Measurements from ENCODE around the gene DLEU7.

Gene DLEU7

DNA sequence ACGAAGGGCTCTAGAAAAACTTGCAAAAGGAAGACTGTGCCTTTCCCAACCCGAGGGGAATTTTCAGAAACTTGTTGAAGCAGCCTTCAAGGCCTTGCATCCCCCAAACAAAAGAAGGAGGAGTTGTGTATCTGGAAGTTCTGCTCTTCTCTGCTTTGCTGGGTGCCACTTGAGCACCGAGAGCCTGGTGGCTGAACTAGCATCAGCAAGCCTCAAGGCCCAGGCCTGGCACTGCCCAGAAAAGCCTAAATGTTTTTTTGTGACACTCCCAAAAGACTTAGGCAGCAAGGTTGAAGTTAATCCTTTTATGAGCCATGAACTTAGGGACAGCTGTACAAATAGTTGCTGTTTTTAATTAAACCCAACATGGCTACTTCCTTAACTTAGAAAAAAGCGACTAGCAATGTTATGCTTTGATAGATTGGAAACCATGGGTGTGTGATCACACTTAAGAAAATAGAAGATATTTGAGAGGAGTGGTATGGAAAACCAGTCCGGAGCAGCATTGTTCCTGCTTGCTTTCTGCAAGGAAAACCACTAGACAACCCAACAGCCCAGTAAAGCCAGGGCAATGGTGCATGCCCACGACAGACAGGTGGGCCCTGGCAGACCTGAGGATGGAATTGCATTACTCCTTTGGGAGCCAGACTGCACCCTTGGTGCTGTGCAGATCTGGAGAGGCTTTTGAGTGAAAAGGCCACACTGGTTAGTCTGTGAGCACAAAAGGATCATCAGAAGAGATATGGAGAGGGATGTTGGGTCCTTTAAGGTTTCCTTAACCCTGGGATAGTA is 788 bp upstream of the DLEU7 start:
- DNase-seq (ENCODE audit: low read depth in 2 of 2, low spot score in 1 of 2) = no peak

- no peak for DNase-seq (ENCODE audit: low read depth in 2 of 2, low spot score in 1 of 2)
These were observed 569 bp downstream of the DLEU7 start for GRCh38 chr13:50842990-50843256.

GRCh38 chr13:50842251-50842989 is 1.1 kb downstream of the DLEU7 start:
- DNase-seq (ENCODE audit: low read depth in 2 of 2, low spot score in 1 of 2) = no peak

GRCh38 chr13:50841786-50842185 is 1.7 kb downstream of the DLEU7 start:
- DNase-seq (ENCODE audit: low read depth in 2 of 2, low spot score in 1 of 2) = no peak

DNA sequence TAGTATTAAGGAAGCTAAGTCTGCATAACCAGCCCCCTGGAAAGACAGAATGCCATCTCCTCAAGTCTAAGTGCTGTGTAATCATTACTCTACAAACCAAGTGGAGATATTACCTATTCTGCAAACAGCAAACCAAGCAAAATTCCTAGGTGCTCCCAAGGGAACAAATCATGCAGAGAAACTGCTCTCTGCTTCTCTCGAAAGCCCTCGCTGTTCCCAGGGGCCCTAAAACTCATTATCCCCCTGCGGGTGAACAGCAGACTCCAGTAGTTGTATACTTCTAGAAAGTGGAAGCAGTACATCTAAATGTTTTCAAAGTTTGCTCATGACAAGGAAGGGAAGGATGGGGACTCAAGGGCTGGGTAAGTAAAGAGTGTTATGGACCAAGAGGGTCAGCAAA is 3.2 kb downstream of the DLEU7 start:
- no peak for DNase-seq (ENCODE audit: low read depth in 2 of 2, low spot score in 1 of 2)

DNA sequence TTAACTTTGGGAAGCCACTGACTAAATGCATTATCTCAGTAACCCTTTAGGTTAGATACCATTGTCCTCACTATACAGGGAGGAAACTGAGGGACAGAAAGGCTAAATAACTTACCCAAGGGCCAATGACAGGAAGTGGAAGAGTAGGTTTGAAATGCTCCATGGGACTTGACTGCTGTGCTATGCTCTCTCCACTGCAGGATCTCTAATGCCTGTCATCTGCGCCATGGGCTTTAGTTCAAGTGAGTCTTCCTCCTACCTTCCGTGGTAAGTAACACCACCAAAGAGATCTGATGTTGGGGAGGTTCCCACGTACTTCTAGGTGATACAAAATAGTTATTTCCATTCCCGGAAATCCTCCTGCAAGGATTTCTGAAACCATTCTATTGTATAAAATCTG is 3.7 kb downstream of the DLEU7 start:
- no peak for DNase-seq (ENCODE audit: low read depth in 2 of 2, low spot score in 1 of 2)

GRCh38 chr13:50838701-50839100 is 4.8 kb downstream of the DLEU7 start:
- no peak for DNase-seq (ENCODE audit: low read depth in 2 of 2, low spot score in 1 of 2)

DNA sequence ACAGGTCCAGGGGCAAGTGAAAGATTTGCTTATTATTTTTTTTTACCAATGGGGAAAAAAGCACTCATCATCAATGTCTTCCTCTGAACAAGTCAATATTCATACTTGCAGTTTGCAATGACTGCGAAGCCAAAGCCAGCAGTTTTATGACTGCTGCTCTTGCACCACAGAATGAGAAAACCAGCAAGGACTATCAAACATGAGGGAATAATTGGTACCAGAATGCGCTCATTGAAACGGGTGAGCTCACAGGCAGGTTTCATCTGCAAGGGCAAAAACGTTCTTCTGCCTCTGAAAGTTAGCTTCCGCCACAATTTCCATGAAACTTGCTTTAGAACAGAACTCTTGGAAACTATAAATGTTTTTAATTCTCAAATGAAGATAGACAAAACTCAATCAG is 5.5 kb downstream of the DLEU7 start:
- DNase-seq (ENCODE audit: low read depth in 2 of 2, low spot score in 1 of 2) = no peak

- DNase-seq (ENCODE audit: low read depth in 2 of 2, low spot score in 1 of 2) = no peak
These were observed 12.0 kb downstream of the DLEU7 start for GRCh38 chr13:50831512-50831911.

DNA sequence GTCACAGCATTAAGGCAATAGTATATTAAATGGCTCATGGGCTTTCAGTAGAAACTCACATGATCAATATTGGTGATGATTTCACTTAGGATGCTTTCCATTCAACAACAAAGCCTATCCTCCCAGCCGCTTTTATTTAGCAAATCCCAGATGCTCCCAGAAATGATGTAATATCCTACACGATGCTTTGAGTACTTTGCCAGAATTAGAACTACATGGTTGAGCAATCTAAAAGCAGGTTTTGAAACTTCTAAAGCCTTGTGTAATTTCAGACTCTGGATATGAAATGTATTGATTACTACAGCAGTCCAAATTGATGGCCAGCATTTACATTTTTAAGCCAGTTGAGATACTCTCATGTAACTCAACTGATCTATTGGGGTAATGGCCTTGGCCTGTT is 13.6 kb downstream of the DLEU7 start:
- DNase-seq (ENCODE audit: low read depth in 2 of 2, low spot score in 1 of 2) = no peak

DNA sequence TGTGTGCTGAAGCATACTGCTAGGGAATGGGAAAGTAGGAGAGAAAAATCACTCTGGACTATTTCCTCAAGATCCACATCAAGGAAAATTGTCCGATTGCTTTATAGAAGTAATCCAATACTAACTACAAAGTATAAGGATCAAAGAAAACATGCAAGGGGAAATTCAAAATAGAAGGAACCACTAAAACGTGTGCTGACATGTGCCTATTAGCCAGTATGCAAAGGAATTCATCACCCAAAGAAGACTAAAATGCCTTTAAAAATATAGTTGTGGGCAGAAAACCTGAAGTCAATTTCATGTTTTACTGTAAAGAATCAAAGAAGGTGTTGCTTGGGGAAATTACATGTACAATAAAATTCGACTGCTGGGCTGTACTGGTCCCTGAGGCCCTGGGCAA is 14.3 kb downstream of the DLEU7 start:
- no peak for DNase-seq (ENCODE audit: low read depth in 2 of 2, low spot score in 1 of 2)

DNA sequence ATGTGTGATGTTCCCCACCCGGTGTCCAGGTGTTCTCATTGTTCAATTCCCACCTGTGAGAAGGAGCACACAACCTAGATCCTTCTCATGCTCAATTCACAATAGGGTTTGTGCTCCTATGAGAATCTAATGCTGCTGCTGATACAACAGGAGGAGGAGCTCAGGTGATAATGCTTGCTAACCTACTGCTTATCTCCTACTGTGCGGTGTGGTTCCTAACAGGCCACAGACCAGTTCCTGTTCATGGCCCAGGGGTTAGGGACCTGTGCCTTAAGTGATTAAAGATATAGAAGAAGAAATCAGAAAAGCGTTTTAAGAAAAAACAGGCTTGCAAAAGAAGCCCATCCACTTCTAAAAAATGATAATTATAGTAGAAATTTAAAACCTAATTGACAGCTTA is 17.5 kb downstream of the DLEU7 start:
- DNase-seq (ENCODE audit: low read depth in 2 of 2, low spot score in 1 of 2) = no peak

DNA sequence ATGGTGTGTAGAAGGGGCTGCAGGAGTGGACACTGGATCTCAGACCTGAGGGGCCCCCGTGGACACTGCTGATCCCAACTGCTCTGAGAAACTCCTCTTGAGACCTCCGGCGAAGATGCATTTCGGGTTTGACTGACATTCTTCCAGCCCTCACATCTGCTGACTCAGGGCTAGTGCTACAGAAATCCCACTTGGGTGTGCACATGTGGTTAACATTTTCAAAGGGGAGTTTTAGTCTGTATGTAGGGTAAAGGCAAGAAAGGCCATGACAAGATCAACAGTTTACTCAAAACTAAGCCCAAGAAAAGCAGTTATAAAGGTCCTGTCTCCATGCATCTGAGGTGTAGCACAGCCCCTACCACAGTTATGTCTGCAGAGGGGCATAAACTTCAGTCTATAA is 31.2 kb downstream of the DLEU7 start:
- DNase-seq (ENCODE audit: low read depth in 2 of 2, low spot score in 1 of 2) = no peak

- no peak for DNase-seq (ENCODE audit: low read depth in 2 of 2, low spot score in 1 of 2)
These were observed 32.5 kb downstream of the DLEU7 start for GRCh38 chr13:50810998-50811397.

DNA sequence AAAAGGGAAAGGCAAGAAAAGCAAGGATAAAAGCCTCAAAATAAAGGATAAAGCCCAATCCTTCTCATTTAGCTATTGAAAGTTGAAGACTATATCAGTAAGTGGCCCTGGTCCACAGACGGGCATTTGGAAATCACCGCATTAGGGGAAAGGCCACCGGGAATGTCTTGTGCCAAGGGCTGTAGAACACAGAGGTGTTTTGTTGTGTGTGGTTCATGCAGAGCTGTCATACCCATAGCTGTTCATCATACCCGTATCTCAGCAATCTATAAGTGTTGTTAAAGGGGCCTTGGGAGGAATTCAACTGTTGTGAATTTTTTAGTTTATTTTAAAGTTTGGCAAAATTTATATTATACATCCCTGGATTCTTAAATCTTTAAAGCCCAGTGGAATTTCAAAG is 33.0 kb downstream of the DLEU7 start:
- DNase-seq (ENCODE audit: low read depth in 2 of 2, low spot score in 1 of 2) = no peak

- DNase-seq (ENCODE audit: low read depth in 2 of 2, low spot score in 1 of 2) = no peak
These were observed 34.1 kb downstream of the DLEU7 start for GRCh38 chr13:50809133-50810090.

GRCh38 chr13:50805805-50806204 is 37.7 kb downstream of the DLEU7 start:
- DNase-seq (ENCODE audit: low read depth in 2 of 2, low spot score in 1 of 2) = no peak

DNA sequence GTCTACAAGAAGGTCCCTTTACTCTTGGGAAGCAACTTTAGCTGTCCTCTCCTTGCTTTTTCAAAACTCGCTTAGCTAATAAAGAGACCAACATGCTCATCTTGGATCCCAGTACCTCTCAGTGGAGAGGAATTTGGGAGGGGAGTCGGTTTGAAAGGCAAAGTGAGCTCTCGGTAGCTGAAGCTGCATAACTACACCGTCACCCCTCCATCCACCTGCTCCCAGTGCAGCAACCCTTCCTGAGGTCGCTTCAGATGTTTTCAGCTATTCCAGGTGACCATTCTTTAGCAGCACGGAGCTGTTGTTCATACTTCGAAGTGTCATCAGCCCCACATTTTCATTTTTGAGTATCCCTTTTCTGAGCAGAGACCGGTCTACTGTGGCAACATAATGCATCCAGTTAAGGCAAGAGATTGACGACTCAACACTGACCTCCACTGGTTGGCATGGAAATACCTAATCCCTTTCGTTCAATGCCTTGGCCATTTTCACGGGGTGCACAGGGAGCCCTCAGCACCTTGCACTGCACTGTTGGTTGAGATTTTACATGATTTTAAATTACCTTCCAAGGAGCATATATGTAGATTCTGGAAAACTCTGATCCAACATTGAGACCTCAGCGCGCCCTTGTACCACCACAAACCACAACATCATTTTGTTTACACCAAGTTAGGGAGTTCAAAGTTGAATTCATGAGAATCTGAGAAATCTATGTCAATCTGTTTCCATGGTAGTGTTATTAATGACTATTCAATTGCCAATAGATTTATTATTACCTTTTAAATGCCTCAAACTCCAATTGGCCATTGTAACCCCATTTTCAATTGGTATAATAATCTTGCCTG is 42.2 kb downstream of the DLEU7 start:
- peak in 1 of 2 donors; percentile 26 for DNase-seq (ENCODE audit: low read depth in 2 of 2, low spot score in 1 of 2)

GRCh38 chr13:50800091-50800739 is 43.3 kb downstream of the DLEU7 start:
- DNase-seq (ENCODE audit: low read depth in 2 of 2, low spot score in 1 of 2) = no peak

GRCh38 chr13:50798923-50799322 is 44.6 kb downstream of the DLEU7 start:
- no peak for DNase-seq (ENCODE audit: low read depth in 2 of 2, low spot score in 1 of 2)
